ENCODE data around the gene TPCN1. TPM values are rescaled to one million over a fixed set of nuclear protein-coding genes. Genes with fewer than 3 reads are reported as not detected.

TPCN1 gene
- total and polyA plus RNA-seq, 2 donors (not counting 1 experiment from before 2014, with no cell fraction given), result 17.2 to 17.8 TPM

DNA sequence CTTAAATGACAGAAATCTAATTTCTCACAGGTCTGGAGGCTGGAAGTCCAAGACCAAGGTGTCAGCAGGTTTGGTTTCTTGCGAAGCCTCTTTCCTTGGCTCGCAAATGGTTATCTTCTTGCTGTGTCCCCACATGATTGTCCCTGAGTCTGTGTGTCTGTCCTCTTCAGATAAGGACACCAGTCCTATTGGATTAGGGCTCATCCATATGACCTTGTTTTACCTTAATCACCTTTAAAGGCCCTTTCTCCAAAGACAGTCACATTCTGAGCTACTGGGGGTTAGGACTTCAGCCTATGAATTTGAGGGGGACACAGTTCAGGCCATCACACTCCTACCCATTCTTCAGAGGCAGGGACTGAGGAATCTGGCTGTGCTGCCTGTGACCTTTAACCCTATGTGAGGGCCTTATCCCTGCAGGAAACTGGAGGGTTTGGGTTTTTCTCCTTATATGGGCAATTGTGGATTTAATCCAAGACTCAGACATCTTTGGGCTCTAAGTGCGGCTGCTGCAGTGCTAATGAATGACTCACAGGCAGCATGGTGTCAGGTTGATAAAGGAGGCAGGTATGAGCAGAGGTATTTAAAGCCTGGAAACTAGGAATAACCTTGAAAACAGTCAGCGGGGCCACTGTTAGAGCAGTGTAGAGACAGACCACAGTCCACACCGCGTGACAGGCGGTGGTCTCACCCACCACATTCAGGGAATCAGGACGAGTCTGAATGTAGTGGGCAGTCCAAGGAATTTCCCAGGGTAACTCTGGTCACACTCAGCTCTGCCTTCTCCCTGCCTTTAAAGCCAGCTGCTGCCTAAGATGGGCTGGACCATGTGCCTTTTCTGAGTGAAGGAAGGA, 10.2 kb downstream of the TPCN1 start:
- Histone ChIP-seq H4K20me1 (ENCODE audit: control insufficient read depth, extremely low read depth, insufficient read depth, low read length) (no peaks in the 10 kb centered on the region), H3K4me3 (replicated peaks in 1 of 4; ENCODE audit: control extremely low read depth in 1 of 4, insufficient read depth in 1 of 4, low read depth in 3 of 4, low read length in 4 of 4) (no peak overlapping the region), H3K9ac (ENCODE audit: insufficient read depth, low read length) (no peak overlapping the region), H3K79me2 (ENCODE audit: control insufficient read depth, insufficient read depth, low read length) (no peaks in the 10 kb centered on the region), H3K36me3 (ENCODE audit: control insufficient read depth, insufficient read depth, low read length) (peaks cover 14% of the 10 kb centered on the region), H3K4me1 (ENCODE audit: control insufficient read depth, extremely low read depth, insufficient read depth, low read length) (peaks cover 2% of the 10 kb centered on the region), H3K27ac (ENCODE audit: insufficient read depth, low read length) (no peak overlapping the region), H3K4me2 (ENCODE audit: extremely low read depth, insufficient read depth, low read length) (no peak overlapping the region), H3K9me3 (ENCODE audit: control insufficient read depth, insufficient read depth, low read depth, low read length) (no peaks in the 10 kb centered on the region), H3K27me3 (ENCODE audit: control insufficient read depth, insufficient read depth, low read length) (no peaks in the 10 kb centered on the region), H2AFZ (ENCODE audit: low read length) (no peak overlapping the region)
- DNase-seq (ENCODE audit: low read depth in 2 of 2), result peak; percentile 49 to 97
- TF ChIP-seq EZH2 (IDR thresholded peaks at IDR 0.05; ENCODE audit: low read length, missing control alignments) (no peak), CTCF (conservative IDR thresholded peaks at IDR 0.05 in 1 of 2, IDR thresholded peaks at IDR 0.05 in 1 of 2; ENCODE audit: low read depth in 1 of 2, low read length in 2 of 2) (no peak)

- H3K79me2 ChIP-seq (ENCODE audit: control insufficient read depth, insufficient read depth, low read length), result no peaks in the 10 kb centered on the region
- no peaks in the 10 kb centered on the region for H4K20me1 ChIP-seq (ENCODE audit: control insufficient read depth, extremely low read depth, insufficient read depth, low read length)
- H3K27ac ChIP-seq (ENCODE audit: insufficient read depth, low read length), result no peak overlapping the region
- H3K9me3 ChIP-seq (ENCODE audit: control insufficient read depth, insufficient read depth, low read depth, low read length), result no peaks in the 10 kb centered on the region
- H2AFZ ChIP-seq (ENCODE audit: low read length), result no peak overlapping the region
- no peaks in the 10 kb centered on the region for H3K27me3 ChIP-seq (ENCODE audit: control insufficient read depth, insufficient read depth, low read length)
- no peak overlapping the region for H3K4me2 ChIP-seq (ENCODE audit: extremely low read depth, insufficient read depth, low read length)
- H3K4me3 ChIP-seq (replicated peaks in 1 of 4; ENCODE audit: control extremely low read depth in 1 of 4, insufficient read depth in 1 of 4, low read depth in 3 of 4, low read length in 4 of 4), result no peak overlapping the region
- TF ChIP-seq CTCF (conservative IDR thresholded peaks at IDR 0.05 in 1 of 2, IDR thresholded peaks at IDR 0.05 in 1 of 2; ENCODE audit: low read depth in 1 of 2, low read length in 2 of 2) (no peak), EZH2 (IDR thresholded peaks at IDR 0.05; ENCODE audit: low read length, missing control alignments) (no peak)
- no peak for DNase-seq (ENCODE audit: low read depth in 2 of 2)
- peaks cover 13% of the 10 kb centered on the region for H3K36me3 ChIP-seq (ENCODE audit: control insufficient read depth, insufficient read depth, low read length)
- no peak overlapping the region for H3K9ac ChIP-seq (ENCODE audit: insufficient read depth, low read length)
- H3K4me1 ChIP-seq (ENCODE audit: control insufficient read depth, extremely low read depth, insufficient read depth, low read length), result peaks cover 2% of the 10 kb centered on the region
These were observed 11.0 kb downstream of the TPCN1 start for GRCh38 chr12:113232089-113232839.

- TF ChIP-seq CTCF (conservative IDR thresholded peaks at IDR 0.05 in 1 of 2, IDR thresholded peaks at IDR 0.05 in 1 of 2; ENCODE audit: low read depth in 1 of 2, low read length in 2 of 2) (no peak), EZH2 (IDR thresholded peaks at IDR 0.05; ENCODE audit: low read length, missing control alignments) (no peak)
- Histone ChIP-seq H3K27me3 (ENCODE audit: control insufficient read depth, insufficient read depth, low read length) (no peaks in the 10 kb centered on the region), H2AFZ (ENCODE audit: low read length) (no peak overlapping the region), H3K9me3 (ENCODE audit: control insufficient read depth, insufficient read depth, low read depth, low read length) (no peaks in the 10 kb centered on the region), H3K36me3 (ENCODE audit: control insufficient read depth, insufficient read depth, low read length) (peaks cover 13% of the 10 kb centered on the region), H4K20me1 (ENCODE audit: control insufficient read depth, extremely low read depth, insufficient read depth, low read length) (no peaks in the 10 kb centered on the region), H3K79me2 (ENCODE audit: control insufficient read depth, insufficient read depth, low read length) (no peaks in the 10 kb centered on the region), H3K27ac (ENCODE audit: insufficient read depth, low read length) (no peak overlapping the region), H3K4me2 (ENCODE audit: extremely low read depth, insufficient read depth, low read length) (no peak overlapping the region), H3K4me3 (replicated peaks in 1 of 4; ENCODE audit: control extremely low read depth in 1 of 4, insufficient read depth in 1 of 4, low read depth in 3 of 4, low read length in 4 of 4) (no peak overlapping the region), H3K9ac (ENCODE audit: insufficient read depth, low read length) (no peak overlapping the region), H3K4me1 (ENCODE audit: control insufficient read depth, extremely low read depth, insufficient read depth, low read length) (peaks cover 2% of the 10 kb centered on the region)
- peak in 1 of 2 donors; percentile 82 for DNase-seq (ENCODE audit: low read depth in 2 of 2)
These were observed 11.7 kb downstream of the TPCN1 start for GRCh38 chr12:113232840-113233585.
